ENCODE data around the gene SEMA6C.

Gene SEMA6C

DNA sequence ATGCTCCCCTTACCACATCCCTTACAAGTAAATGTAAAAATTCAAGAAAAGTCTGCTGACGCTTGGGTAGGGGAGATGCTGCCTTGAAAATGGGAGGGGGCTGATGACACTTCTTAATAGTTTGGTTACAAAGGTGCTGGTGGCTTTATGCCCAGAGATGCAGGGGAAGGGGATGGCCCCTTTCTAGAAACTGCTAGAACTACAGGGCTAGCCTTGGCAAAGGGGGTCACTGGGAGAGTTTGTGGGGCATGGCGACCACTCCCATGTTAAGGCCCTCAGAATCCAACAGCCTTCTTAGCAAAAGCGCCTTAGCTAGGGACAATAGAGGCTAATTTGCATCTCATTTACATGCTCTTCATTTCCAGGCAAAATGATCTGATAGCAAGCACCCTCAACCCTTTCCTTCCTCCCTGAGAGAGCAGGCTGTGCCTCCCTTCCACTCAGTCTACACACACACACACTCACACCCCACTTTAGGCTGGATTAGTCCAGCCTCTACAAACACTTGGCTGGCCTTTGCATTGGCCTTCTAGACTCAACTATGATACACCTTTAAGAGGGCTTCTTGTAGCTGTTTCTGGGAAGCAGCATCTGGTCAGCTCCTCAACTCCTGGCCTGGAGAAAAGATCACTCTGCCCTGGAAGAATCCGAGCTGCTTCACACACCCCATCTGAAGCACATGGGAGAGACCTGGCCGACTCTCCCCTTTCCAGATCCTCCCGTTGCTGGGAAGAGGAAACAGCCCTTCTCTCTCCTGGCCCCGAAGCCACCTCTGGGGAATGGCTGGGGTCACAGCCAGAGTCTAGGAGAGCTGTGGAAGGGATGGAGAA is 1.7 kb downstream of the SEMA6C start:
- Mint-ChIP-seq H3K27me3 (ENCODE audit: low read depth) (no peaks in the 10 kb centered on the region), H3K4me1 (peaks cover 40% of the 10 kb centered on the region), H3K27ac (peak overlapping the region; percentile 47 to 72 (median 59)), H3K4me3 (peak overlapping the region; percentile 87 to 89 (median 88)), H3K36me3 (ENCODE audit: low read depth) (peaks cover 8% of the 10 kb centered on the region), H3K9me3 (no peaks in the 10 kb centered on the region)
- no peak for TF ChIP-seq CTCF (IDR thresholded peaks at IDR 0.05; ENCODE audit: unreplicated experiment in 3 of 3)

DNA sequence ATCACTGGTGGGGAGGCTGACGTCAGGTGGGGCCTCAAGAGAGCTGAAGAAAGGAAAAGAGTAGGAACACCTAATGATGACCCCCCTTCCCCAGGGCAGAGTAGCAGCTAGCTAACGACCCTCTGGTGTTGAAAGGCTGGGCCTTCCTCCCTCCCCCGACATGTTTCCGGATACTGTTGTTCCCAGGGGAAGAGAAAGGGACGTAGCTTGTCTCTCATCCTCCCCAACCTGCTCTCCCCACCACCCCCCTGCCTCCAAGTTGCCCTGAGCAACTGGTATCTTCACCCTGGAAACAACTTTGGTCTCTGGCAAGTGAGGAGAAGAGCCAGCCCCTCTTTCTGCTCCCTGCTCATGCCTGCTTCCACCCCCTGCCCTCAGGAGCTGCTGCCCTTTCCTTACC is 2.4 kb downstream of the SEMA6C start:
- Mint-ChIP-seq H3K27ac (peak overlapping the region; percentile 47 to 80 (median 59)), H3K9me3 (no peaks in the 10 kb centered on the region), H3K4me3 (peak overlapping the region; percentile 87 to 89 (median 88)), H3K4me1 (peaks cover 40% of the 10 kb centered on the region), H3K36me3 (ENCODE audit: low read depth) (peaks cover 14% of the 10 kb centered on the region), H3K27me3 (ENCODE audit: low read depth) (no peaks in the 10 kb centered on the region)
- no peak for TF ChIP-seq CTCF (IDR thresholded peaks at IDR 0.05; ENCODE audit: unreplicated experiment in 3 of 3)

- no peak for TF ChIP-seq CTCF (IDR thresholded peaks at IDR 0.05; ENCODE audit: unreplicated experiment in 3 of 3)
- peaks cover 40% of the 10 kb centered on the region for H3K4me1 Mint-ChIP-seq
- peak overlapping the region; percentile 59 to 80 (median 65) for H3K27ac Mint-ChIP-seq
- H3K4me3 Mint-ChIP-seq: peak overlapping the region; percentile 66 to 89 (median 87)
- H3K27me3 Mint-ChIP-seq (ENCODE audit: low read depth): no peaks in the 10 kb centered on the region
- no peaks in the 10 kb centered on the region for H3K9me3 Mint-ChIP-seq
- H3K36me3 Mint-ChIP-seq (ENCODE audit: low read depth): peaks cover 18% of the 10 kb centered on the region
Observed at GRCh38 chr1:151143057-151143435, 3.4 kb downstream of the SEMA6C start.

DNA sequence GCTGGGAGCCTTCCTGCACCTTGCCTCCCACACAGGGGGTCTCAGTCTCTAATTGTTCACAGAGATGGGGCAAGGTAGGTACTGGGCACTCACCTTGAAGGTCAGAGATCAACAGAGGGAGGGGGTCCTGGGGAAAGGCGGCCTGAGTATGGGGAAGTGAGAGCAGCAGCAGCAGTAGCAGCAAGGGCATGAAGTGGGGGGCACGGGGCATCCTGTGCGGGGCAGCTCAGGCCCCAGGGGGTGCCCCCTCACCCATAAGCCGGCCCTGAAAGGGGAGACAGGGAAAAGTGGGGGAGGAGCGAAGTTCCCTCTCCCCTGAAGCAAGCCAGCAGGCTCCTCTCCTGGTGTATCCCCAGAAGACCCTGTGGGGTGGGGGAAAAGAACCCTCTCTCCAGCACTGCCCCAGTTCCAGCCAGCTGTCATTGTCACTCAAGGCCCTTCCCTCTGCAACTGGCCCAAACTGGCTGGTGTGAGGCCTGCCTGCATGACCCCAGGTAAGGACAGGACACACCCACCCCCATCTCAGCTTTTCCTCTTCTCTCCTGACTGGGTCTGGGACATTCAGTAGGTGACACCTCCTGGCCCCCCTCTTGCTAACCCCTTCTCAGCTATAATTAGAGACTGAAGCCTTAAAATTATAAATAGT is 3.9 kb downstream of the SEMA6C start:
- Mint-ChIP-seq H3K27ac (peak overlapping the region; percentile 59 to 80 (median 65)), H3K4me1 (peaks cover 36% of the 10 kb centered on the region), H3K4me3 (peak overlapping the region; percentile 8 to 87 (median 66)), H3K36me3 (ENCODE audit: low read depth) (peaks cover 21% of the 10 kb centered on the region), H3K9me3 (no peaks in the 10 kb centered on the region), H3K27me3 (ENCODE audit: low read depth) (no peaks in the 10 kb centered on the region)
- TF ChIP-seq CTCF (IDR thresholded peaks at IDR 0.05; ENCODE audit: unreplicated experiment in 3 of 3): no peak

- peaks cover 4% of the 10 kb centered on the region for H3K27me3 Mint-ChIP-seq (ENCODE audit: low read depth)
- peaks cover 15% of the 10 kb centered on the region for H3K4me1 Mint-ChIP-seq
- no peak for TF ChIP-seq CTCF (IDR thresholded peaks at IDR 0.05; ENCODE audit: unreplicated experiment in 3 of 3)
- H3K27ac Mint-ChIP-seq: no peak overlapping the region
- no peak overlapping the region for H3K4me3 Mint-ChIP-seq
- peaks cover 56% of the 10 kb centered on the region for H3K36me3 Mint-ChIP-seq (ENCODE audit: low read depth)
- no peaks in the 10 kb centered on the region for H3K9me3 Mint-ChIP-seq
Observed at GRCh38 chr1:151137789-151138188, 8.6 kb downstream of the SEMA6C start.

Data from nephron (organoid).